ENCODE data around the gene AASDH.
"Not testable (repeated sequence)": the region's sequence is repeated elsewhere in the genome, so short reads cannot be mapped to it uniquely, and the experiment has no call there.

The AASDH gene

DNA sequence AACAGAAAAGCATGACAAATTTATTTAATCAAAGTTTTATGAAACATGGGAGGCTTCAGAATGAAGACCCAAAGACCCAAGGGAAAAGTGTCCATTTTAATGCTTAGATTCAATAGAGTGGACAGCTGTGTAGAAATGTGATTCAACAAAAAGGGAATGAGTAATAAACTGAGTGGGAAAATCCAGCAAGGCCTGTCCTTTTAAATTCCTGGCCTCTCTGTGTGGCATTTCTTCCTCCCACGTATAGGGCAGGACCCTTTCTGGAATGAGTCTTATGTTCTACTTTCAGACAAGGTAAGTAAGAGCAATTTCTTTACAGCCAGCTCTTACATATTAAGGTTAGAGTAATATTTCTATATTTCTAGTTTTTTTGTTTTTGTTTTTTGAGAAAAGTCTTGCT is 14.5 kb downstream of the AASDH start:
- DNase-seq (ENCODE audit: low read depth): no peak
- TF ChIP-seq, protein P1, sequence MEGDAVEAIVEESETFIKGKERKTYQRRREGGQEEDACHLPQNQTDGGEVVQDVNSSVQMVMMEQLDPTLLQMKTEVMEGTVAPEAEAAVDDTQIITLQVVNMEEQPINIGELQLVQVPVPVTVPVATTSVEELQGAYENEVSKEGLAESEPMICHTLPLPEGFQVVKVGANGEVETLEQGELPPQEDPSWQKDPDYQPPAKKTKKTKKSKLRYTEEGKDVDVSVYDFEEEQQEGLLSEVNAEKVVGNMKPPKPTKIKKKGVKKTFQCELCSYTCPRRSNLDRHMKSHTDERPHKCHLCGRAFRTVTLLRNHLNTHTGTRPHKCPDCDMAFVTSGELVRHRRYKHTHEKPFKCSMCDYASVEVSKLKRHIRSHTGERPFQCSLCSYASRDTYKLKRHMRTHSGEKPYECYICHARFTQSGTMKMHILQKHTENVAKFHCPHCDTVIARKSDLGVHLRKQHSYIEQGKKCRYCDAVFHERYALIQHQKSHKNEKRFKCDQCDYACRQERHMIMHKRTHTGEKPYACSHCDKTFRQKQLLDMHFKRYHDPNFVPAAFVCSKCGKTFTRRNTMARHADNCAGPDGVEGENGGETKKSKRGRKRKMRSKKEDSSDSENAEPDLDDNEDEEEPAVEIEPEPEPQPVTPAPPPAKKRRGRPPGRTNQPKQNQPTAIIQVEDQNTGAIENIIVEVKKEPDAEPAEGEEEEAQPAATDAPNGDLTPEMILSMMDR (IDR thresholded peaks at IDR 0.05; ENCODE audit: insufficient read depth, low read depth, low read length, missing control alignments): no peak
- H3K4me3 ChIP-seq (ENCODE audit: low read depth, low read length): no peak overlapping the region

- DNase-seq (ENCODE audit: low read depth): no peak
- TF ChIP-seq, protein P1 (IDR thresholded peaks at IDR 0.05; ENCODE audit: insufficient read depth, low read depth, low read length, missing control alignments): no peak
- H3K4me3 ChIP-seq (ENCODE audit: low read depth, low read length): no peak overlapping the region
Observed at GRCh38 chr4:56371426-56372220, 15.7 kb downstream of the AASDH start.

- TF ChIP-seq, protein P1 (IDR thresholded peaks at IDR 0.05; ENCODE audit: insufficient read depth, low read depth, low read length, missing control alignments): no peak
- H3K4me3 ChIP-seq (ENCODE audit: low read depth, low read length): no peak overlapping the region
- no peak for DNase-seq (ENCODE audit: low read depth)
Observed at GRCh38 chr4:56370377-56370776, 16.9 kb downstream of the AASDH start.

DNA sequence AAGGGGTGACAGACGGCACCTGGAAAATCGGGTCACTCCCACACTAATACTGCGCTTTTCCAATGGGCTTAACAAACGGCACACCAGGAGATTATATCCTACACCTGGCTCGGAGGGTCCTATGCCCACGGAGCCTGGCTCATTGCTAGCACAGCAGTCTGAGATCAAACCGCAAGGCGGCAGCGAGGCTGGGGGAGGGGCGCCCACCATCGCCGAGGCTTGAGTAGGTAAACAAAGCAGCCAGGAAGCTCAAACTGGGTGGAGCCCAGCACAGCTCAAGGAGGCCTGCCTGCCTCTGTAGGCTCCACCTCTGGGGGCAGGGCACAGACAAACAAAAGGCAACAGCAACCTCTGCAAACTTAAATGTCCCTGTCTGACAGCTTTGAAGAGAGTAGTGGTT is 24.3 kb downstream of the AASDH start:
- not testable (repeated sequence) for DNase-seq (ENCODE audit: low read depth); H3K4me3 ChIP-seq (ENCODE audit: low read depth, low read length)

DNA sequence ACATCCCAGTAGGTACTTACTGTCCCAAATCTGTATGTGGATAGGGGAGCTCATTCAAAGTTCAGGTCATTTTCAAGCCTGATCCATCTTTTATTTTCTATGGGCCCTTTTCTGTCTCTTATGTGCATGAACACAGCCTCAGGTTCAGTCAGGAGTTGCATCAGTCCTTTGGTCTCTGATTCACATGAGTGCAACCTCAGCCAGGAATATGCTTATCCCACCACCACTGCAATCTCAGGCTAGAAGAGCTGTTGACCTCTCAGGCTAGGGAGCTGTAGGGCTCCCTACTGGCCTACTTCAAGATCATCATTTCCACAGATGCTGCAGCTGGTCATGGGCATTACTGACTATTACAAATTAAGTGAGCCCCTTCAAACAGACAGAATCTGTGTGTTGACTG is 27.2 kb downstream of the AASDH start:
- H3K4me3 ChIP-seq (ENCODE audit: low read depth, low read length): no peak overlapping the region
- TF ChIP-seq, protein P1 (IDR thresholded peaks at IDR 0.05; ENCODE audit: insufficient read depth, low read depth, low read length, missing control alignments): no peak

DNA sequence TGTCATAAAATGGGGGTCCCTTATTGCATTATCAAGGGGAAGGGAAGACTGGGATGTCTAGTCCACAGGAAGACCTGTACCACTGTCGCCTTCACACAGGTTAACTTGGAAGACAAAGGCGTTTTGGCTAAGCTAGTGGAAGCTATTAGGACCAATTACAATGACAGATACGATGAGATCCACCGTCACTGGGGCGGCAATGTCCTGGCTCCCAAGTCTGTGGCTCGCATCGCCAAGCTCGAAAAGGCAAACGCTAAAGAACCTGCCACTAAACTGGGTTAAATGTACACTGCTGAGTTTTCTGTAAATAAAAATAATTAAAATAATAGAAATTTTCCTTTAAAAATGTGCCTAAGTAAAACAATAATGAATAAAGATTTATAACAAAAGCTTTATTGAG is 30.6 kb downstream of the AASDH start:
- TF ChIP-seq, protein P1 (IDR thresholded peaks at IDR 0.05; ENCODE audit: insufficient read depth, low read depth, low read length, missing control alignments): no peak
- DNase-seq (ENCODE audit: low read depth): no peak
- no peak overlapping the region for H3K4me3 ChIP-seq (ENCODE audit: low read depth, low read length)

More for the DNA sequence above, 27.2 kb downstream of the AASDH start:
- DNase-seq (ENCODE audit: low read depth): no peak

DNA sequence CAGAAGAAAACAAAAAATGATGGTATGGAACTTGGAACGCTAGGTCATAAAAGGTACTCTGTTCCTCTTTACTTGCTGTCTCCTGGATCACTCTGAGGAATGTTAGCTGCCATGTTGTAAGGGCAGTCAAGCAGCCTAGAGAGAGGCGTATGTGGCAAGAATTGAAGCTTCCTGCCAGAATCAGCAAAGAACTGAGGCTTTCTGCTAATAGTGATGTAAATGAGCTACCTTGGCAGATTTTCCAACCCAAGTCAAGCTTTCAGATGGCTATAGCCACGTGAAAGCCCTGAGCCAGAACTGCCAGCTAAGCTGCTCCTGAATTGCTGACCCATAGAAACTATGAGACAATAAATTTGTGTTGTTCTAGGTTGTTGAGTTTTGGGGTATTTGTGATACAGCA is 38.7 kb downstream of the AASDH start:
- H3K4me3 ChIP-seq (ENCODE audit: low read depth, low read length): no peak overlapping the region
- TF ChIP-seq, protein P1 (IDR thresholded peaks at IDR 0.05; ENCODE audit: insufficient read depth, low read depth, low read length, missing control alignments): no peak
- no peak for DNase-seq (ENCODE audit: low read depth)
